Endodermal cell (in vitro differentiated cells): ENCODE measurements around the gene ELN. TPM values are rescaled to one million over a fixed set of nuclear protein-coding genes. Genes with fewer than 3 reads are reported as not detected.
A peak's percentile ranks its signal among the peaks of the same experiment; 100 is the strongest.

ENCODE experiments used
- DNase-seq: peaks from one replicate; pipeline ENCODE4 v3.0.0-alpha.2; 2017
- H3K27ac ChIP-seq: 2 replicates; pipeline ENCODE4 v1.5.1; 2013; ENCODE audit warnings: mild to moderate bottlenecking, low read depth, low read length, moderate library complexity
- H3K27me3 ChIP-seq: 2 replicates; pipeline ENCODE4 v1.6.1; 2013; ENCODE audit warnings: mild to moderate bottlenecking, low read length, moderate library complexity; ENCODE audit not compliant: insufficient read depth, control insufficient read depth, poor library complexity, severe bottlenecking
- H3K36me3 ChIP-seq: 2 replicates; pipeline ENCODE4 v1.7.0; 2013; ENCODE audit warnings: mild to moderate bottlenecking, low read length, moderate library complexity; ENCODE audit not compliant: control insufficient read depth, insufficient read depth
- H3K4me1 ChIP-seq: one replicate; pipeline ENCODE4 v1.7.0; 2013; ENCODE audit warnings: low read length; ENCODE audit not compliant: control insufficient read depth, insufficient read depth
- H3K4me3 ChIP-seq: 2 replicates; pipeline ENCODE4 v1.5.1; 2013; ENCODE audit warnings: mild to moderate bottlenecking, low read length, moderate library complexity
- H3K9ac ChIP-seq: 2 replicates; pipeline ENCODE4 v1.6.1; 2013; ENCODE audit warnings: mild to moderate bottlenecking, low read length, moderate library complexity; ENCODE audit not compliant: poor library complexity, severe bottlenecking; ENCODE audit errors: extremely low read depth
- H3K9me3 ChIP-seq: 2 replicates; pipeline ENCODE4 v1.6.1; 2013; ENCODE audit warnings: mild to moderate bottlenecking, low read length, moderate library complexity; ENCODE audit not compliant: control insufficient read depth
- H3K27ac Mint-ChIP-seq: 2 replicates; pipeline ENCODE4 v1.8.0; 2020; ENCODE audit warnings: mixed read lengths
- H3K27me3 Mint-ChIP-seq: 2 replicates; pipeline ENCODE4 v1.8.0; 2021; ENCODE audit warnings: mild to moderate bottlenecking, mixed read lengths; ENCODE audit not compliant: insufficient read depth
- H3K36me3 Mint-ChIP-seq: 2 replicates; pipeline ENCODE4 v1.8.0; 2020; ENCODE audit warnings: low read depth, mixed read lengths
- H3K4me1 Mint-ChIP-seq: 2 replicates; pipeline ENCODE4 v1.8.0; 2020; ENCODE audit warnings: mixed read lengths
- H3K4me3 Mint-ChIP-seq: 2 replicates; pipeline ENCODE4 v1.8.0; 2020; ENCODE audit warnings: mild to moderate bottlenecking, moderate library complexity, mixed read lengths
- H3K9me3 Mint-ChIP-seq: 2 replicates; pipeline ENCODE4 v1.8.0; 2020; ENCODE audit warnings: mild to moderate bottlenecking, mixed read lengths
- WGBS, 2 experiments: methylation state at CpG; one replicate each; pipeline versions ENCODE4 v1.1.5 to v1.1.7; 2013; ENCODE audit warnings: missing lambda C conversion rate in 2 of 2, mixed read lengths in 1 of 2; ENCODE audit not compliant: insufficient coverage in 1 of 2, insufficient read length in 1 of 2; 5-methylcytosine and 5-hydroxymethylcytosine counted together
- total RNA-seq, 2 donors: library from RNA; stranded (reverse); fragmentation: NEBNext Ultra II Directional in 1 of 2; extraction: Animal tissue kit (Norgen Biotek cat#: 25700) in 1 of 2; gene quantifications; 2 replicates in 1 of 2; 3 replicates in 1 of 2; pipeline ENCODE4 v1.2.1, GENCODE V29; 2021
- TF ChIP-seq, protein P1 (sequence below): fragments of 200-600 bp; sonication (generic); conservative IDR thresholded peaks from 2 replicates; pipeline ENCODE4 v1.5.0; 2021; ENCODE audit warnings: antibody characterized with exemption, mild to moderate bottlenecking

The ELN gene
- total RNA-seq, 2 donors from 2014 or later = 0.70 to 1.6 TPM

DNA sequence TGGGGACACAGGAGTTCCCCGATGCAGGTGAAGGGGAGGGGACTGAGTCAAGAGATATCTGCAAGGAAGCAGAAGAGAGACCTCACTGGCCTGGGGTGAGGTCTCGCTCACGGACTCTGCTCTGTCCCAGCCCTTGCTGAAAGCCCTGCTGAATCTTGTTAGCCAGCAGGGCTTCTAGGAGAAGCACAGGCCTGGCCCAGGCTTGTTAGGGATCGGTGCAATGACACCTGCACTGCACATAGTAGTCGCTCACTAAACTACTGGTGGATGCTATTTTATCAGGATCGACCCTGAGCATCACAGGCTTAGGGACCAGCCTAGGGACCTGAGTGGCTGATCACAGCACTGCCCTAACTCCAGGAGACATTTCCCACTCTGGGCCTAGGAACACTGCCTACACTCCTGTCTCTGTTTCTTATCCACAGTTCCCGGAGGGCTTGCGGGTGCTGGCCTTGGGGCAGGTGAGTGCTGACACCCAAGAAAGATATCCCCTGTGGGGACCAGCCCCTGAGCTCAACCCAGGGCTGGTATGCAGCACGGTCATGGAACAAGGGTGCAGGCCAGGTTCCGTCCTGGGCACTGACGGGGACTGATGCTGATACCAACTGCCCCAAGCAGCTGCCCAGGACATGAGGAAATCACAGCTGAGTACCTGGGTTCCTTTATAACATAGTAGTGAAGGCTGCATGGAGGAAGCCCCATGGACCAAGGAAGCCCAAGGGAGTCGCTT is 13.0 kb downstream of the ELN start:
- Histone ChIP-seq H3K9ac (no peak overlapping the region), H3K36me3 (no peaks in the 10 kb centered on the region), H3K4me3 (no peak overlapping the region), H3K4me1 (peaks cover 2% of the 10 kb centered on the region), H3K27me3 (no peaks in the 10 kb centered on the region), H3K9me3 (no peaks in the 10 kb centered on the region), H3K27ac (no peak overlapping the region)
- 92 to 96% methylated on average over 11 to 12 of the region's 12 CpGs for WGBS, 2 experiments
- Mint-ChIP-seq H3K27me3 (no peaks in the 10 kb centered on the region), H3K4me3 (no peak overlapping the region), H3K27ac (no peak overlapping the region), H3K9me3 (no peaks in the 10 kb centered on the region), H3K36me3 (no peaks in the 10 kb centered on the region), H3K4me1 (peaks cover 19% of the 10 kb centered on the region)
- TF ChIP-seq, protein P1, sequence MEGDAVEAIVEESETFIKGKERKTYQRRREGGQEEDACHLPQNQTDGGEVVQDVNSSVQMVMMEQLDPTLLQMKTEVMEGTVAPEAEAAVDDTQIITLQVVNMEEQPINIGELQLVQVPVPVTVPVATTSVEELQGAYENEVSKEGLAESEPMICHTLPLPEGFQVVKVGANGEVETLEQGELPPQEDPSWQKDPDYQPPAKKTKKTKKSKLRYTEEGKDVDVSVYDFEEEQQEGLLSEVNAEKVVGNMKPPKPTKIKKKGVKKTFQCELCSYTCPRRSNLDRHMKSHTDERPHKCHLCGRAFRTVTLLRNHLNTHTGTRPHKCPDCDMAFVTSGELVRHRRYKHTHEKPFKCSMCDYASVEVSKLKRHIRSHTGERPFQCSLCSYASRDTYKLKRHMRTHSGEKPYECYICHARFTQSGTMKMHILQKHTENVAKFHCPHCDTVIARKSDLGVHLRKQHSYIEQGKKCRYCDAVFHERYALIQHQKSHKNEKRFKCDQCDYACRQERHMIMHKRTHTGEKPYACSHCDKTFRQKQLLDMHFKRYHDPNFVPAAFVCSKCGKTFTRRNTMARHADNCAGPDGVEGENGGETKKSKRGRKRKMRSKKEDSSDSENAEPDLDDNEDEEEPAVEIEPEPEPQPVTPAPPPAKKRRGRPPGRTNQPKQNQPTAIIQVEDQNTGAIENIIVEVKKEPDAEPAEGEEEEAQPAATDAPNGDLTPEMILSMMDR = no peak
- no peak for DNase-seq

DNA sequence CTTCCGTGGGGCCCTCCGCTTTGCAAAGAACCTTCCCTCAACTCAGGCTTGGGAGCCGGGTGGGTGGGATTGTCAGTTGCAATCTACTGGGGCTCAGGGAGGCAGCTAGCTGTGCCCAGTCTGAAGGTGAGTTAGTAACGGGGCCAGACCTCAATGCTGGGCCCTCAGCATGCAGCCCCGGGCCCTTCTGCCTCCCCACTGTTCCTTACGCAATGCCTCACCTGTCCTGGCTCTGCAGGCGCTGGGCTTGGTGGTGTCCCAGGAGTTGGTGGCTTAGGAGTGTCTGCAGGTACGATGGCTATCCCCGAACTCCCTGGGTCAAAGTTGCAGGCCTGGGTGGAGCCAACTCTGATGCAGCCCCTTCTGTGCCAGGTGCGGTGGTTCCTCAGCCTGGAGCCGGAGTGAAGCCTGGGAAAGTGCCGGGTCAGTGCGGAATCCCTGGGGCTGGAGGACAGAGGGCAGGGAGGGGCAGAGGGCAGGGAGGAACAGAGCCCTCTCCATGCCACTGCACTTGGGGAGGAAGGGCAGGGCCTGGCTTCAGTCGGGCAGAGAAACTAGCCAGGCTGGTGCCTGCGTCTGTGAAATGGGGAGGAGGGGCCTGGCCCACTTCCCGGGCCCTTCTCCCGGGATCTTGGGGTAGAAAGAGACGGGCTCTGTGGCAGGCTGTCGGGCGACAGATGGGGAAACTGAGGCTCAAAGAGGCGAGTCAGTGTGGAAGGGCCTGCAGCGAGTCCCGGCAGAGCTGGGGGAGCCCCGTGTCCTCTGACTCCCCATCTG is 15.0 kb downstream of the ELN start:
- H3K9me3 ChIP-seq = no peaks in the 10 kb centered on the region
- peaks cover 19% of the 10 kb centered on the region for H3K4me1 Mint-ChIP-seq
- no peaks in the 10 kb centered on the region for H3K9me3 Mint-ChIP-seq
- H3K27me3 Mint-ChIP-seq = no peaks in the 10 kb centered on the region
- no peaks in the 10 kb centered on the region for H3K36me3 Mint-ChIP-seq
- no peaks in the 10 kb centered on the region for H3K36me3 ChIP-seq
- peak; percentile 67 for DNase-seq
- H3K4me3 ChIP-seq = no peak overlapping the region
- 64 to 73% methylated on average over 12 to 24 of the region's 24 CpGs for WGBS, 2 experiments
- H3K4me1 ChIP-seq = peaks cover 2% of the 10 kb centered on the region
- H3K27ac Mint-ChIP-seq = peak overlapping the region; percentile 83
- peak overlapping the region; percentile 20 for H3K9ac ChIP-seq
- H3K27ac ChIP-seq = peak overlapping the region; percentile 73
- TF ChIP-seq, protein P1 = no peak
- no peak overlapping the region for H3K4me3 Mint-ChIP-seq
- no peaks in the 10 kb centered on the region for H3K27me3 ChIP-seq

DNA sequence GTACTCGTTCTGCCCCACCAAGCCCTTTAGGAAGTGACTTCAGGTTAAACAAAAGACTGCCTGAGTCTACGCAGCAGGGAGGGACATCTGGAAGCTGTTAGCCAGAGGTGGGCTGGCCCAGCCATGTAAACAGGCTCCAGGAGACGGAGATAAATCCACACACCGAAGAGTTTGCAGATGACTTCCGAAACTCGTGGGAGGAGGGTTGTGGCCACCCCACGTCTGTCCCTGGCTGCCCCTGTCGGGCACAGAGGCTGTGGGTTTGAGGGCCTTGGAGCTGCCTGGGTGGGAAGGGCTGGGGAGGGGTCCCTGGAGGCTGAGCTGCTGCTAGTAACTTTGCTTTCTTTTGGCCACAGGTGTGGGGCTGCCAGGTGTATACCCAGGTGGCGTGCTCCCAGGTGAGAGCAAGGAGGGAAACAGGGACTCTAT is 15.6 kb downstream of the ELN start:
- Histone ChIP-seq H3K4me3 (no peak overlapping the region), H3K9ac (peak overlapping the region; percentile 20), H3K27me3 (no peaks in the 10 kb centered on the region), H3K36me3 (no peaks in the 10 kb centered on the region), H3K27ac (peak overlapping the region; percentile 73), H3K4me1 (peaks cover 2% of the 10 kb centered on the region), H3K9me3 (no peaks in the 10 kb centered on the region)
- no peaks in the 10 kb centered on the region for H3K27me3 Mint-ChIP-seq
- no peaks in the 10 kb centered on the region for H3K9me3 Mint-ChIP-seq
- no peak overlapping the region for H3K4me3 Mint-ChIP-seq
- TF ChIP-seq, protein P1 = no peak
- 35 to 55% methylated on average over 6 to 9 of the region's 9 CpGs for WGBS, 2 experiments
- peak; percentile 85 for DNase-seq
- H3K36me3 Mint-ChIP-seq = no peaks in the 10 kb centered on the region
- peaks cover 19% of the 10 kb centered on the region for H3K4me1 Mint-ChIP-seq
- H3K27ac Mint-ChIP-seq = peak overlapping the region; percentile 83
